Measurements from ENCODE around the gene FOXK2.

DNA sequence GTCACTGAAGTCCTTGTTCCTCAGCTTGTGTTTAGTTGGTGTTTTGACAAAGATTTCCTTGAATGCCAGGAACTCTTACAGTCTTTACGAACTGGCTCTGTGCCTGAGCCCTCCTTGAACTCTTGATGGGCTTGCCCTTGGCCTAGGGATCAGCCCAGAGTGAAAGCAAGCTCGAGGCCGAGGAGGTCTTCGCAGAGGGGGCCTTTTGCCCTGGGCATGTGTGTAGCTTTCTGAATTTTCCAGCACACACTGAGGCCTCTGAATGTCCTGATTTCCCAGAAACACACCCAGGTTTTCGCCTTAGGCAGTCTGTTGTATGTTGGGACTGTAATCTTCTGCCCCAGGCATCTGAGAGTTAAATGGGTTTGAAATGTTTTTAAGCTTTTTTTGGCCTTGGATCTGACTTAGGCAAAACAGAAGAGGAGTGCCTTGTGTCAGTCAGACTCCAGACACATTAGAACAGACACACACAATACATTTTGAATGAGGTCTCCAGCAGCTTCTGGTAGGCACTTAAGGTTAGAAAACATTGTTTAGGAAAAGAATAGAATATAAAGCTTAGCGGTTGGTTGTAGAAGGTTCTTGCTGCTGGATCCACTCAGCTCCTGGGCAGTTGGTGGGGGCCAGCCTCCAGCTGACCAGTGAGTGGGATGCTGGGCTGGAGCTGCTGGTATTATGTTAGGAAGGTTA, 17.1 kb downstream of the FOXK2 start:
- TF ChIP-seq CTCF (IDR thresholded peaks at IDR 0.05 in 4 of 5, conservative IDR thresholded peaks at IDR 0.05 in 1 of 5) = no peak
- no peak for TF ChIP-seq POLR2A (IDR thresholded peaks at IDR 0.05)

Measured in gastrocnemius medialis (tissue), 4 donors.